ENCODE data around the gene KCNK2.

DNA sequence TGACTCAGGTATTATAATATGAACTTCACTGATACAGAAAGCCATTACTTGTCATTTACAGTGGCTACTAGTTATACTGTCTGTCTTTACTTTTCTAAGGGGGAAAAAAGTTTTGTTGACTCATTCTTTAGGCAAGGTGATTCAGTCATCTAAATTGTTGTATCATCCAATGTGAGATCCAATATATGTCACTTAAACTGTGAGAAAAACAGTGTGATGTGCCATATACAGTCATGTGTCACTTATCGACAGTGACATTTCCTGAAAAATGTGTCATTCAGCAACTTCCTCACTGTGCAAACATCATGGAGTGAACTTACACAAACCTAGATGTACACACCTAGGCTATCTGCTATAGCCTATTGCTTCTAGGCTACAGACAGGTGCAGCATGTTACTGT is 57.6 kb downstream of the KCNK2 start:
- TF ChIP-seq CTCF (IDR thresholded peaks at IDR 0.05; ENCODE audit: insufficient read depth, low read length): no peak
- TF ChIP-seq POLR2AphosphoS5 (IDR thresholded peaks at IDR 0.05; ENCODE audit: low read depth): no peak
- TF ChIP-seq REST (IDR thresholded peaks at IDR 0.05; ENCODE audit: insufficient replicate concordance, low read depth): no peak
- no peak for TF ChIP-seq GABPA (IDR thresholded peaks at IDR 0.05; ENCODE audit: low read depth)
